SK-N-MC (cell line): ENCODE measurements around the gene HIKESHI.

ENCODE experiments used
- EZH2 ChIP-seq: fragments of 200-600 bp; sonication (generic); IDR thresholded peaks from one replicate; pipeline ENCODE4 v1.6.1; 2017; ENCODE audit warnings: antibody characterized with exemption
- POLR2AphosphoS5 ChIP-seq: IDR thresholded peaks from 2 replicates; pipeline ENCODE4 v1.6.1; 2012; ENCODE audit warnings: mild to moderate bottlenecking, low read depth, low read length, borderline replicate concordance

DNA sequence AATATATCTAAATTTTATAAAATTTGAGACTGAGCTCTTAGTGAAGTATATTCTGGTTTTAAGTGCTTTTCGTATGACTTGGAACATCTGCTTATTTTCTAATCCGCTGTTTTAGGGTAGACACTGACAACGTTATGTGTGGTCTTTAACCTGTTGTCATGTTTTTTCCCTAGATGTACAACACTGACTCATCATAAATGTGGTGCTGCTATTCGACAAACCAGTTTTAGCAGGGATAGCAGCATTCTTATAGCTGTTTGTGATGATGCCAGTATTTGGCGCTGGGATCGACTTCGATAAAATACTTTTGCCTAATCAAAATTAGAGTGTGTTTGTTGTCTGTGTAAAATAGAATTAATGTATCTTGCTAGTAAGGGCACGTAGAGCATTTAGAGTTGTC is 23.8 kb upstream of the HIKESHI start:
- TF ChIP-seq EZH2 (no peak), POLR2AphosphoS5 (no peak)
